K562 (cell line): Measurements from ENCODE around the gene EGF.

Experiments
- ATF3 ChIP-seq, 2 experiments: fragments of 450-650 bp in 1 of 2; sonication (generic) in 1 of 2; formaldehyde crosslinking in 1 of 2; IDR thresholded peaks in 1 of 2; conservative IDR thresholded peaks in 1 of 2; 2 replicates each; pipeline versions ENCODE4 v1.6.1 to v1.8.1; 2016 to 2023; ENCODE audit warnings: mild to moderate bottlenecking in 2 of 2, moderate library complexity in 2 of 2, inconsistent platforms in 1 of 2, missing genetic modification reagents in 1 of 2
- CBFB ChIP-seq: sonication (generic); formaldehyde crosslinking; IDR thresholded peaks from 2 replicates; pipeline ENCODE4 v1.4.0; 2020; ENCODE audit warnings: mild to moderate bottlenecking, missing genetic modification reagents
- HDAC3 ChIP-seq: fragments of 450-650 bp; IDR thresholded peaks from 2 replicates; pipeline ENCODE4 v1.6.1; 2018; ENCODE audit warnings: borderline replicate concordance, mild to moderate bottlenecking, moderate library complexity; ENCODE audit not compliant: partially characterized antibody
- USF1 ChIP-seq: sonication (generic); formaldehyde crosslinking; IDR thresholded peaks from 2 replicates; pipeline ENCODE4 v1.9.0; 2022; ENCODE audit warnings: mild to moderate bottlenecking, missing genetic modification reagents

- TF ChIP-seq HDAC3 (no peak), ATF3 (IDR thresholded peaks at IDR 0.05) (no peak), ATF3 (CRISPR knock-in tag; conservative IDR thresholded peaks at IDR 0.05) (no peak), CBFB (CRISPR knock-in tag) (no peak), USF1 (CRISPR knock-in tag) (no peak)
Measured at GRCh38 chr4:109981936-109982335, 69.3 kb downstream of the EGF start.
